ENCODE results near the gene LIPE.

Gene LIPE

GRCh38 chr19:42411581-42412178 lies 15.5 kb downstream of the LIPE start:
- DNase-seq: no peak

DNA sequence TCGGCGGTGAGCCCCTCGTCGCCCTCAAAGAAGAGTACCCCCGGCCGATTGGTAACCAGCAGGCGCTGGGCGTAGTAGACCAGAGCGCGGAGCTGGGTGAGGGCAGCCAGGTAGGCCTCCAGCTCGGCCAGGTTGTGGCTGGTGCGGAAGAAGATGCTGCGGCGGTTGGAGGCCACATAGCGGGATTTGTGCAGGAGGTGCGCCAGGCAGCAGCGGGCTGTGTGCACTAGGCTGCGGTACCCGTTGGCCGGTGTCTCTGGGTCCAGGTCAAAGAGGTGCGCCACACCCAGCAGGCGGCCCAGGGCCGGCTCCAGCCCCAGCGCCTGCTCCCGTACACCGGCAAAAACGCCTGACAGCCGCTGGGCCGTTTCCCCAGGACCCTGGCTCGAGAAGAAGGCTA lies 16.8 kb downstream of the LIPE start:
- no peak for DNase-seq

DNA sequence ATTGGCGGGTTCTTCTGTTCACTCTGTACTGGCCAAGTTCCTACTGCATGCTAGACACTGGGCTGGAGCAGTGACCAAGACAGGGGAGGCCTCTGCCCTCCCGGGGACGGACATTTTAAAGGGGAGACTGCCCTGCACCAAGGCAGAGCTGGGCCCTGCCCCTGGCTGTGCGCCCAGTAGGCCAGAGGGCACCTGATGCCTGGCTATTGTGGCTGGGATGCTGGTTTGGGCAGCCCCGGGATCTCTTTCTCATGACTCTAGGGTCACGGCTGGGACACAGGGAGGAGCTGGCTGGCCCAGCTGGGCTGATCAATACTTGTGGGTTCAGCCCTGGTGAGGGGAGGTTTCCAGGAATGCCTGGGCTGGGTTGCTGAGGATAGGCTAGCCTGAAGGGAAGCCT lies 17.7 kb downstream of the LIPE start:
- no peak for DNase-seq

GRCh38 chr19:42407816-42408175 lies 19.4 kb downstream of the LIPE start:
- no peak for DNase-seq

- DNase-seq: no peak
Observed at GRCh38 chr19:42407085-42407815, 19.9 kb downstream of the LIPE start.

GRCh38 chr19:42406111-42406510 lies 21.1 kb downstream of the LIPE start:
- DNase-seq: no peak

DNA sequence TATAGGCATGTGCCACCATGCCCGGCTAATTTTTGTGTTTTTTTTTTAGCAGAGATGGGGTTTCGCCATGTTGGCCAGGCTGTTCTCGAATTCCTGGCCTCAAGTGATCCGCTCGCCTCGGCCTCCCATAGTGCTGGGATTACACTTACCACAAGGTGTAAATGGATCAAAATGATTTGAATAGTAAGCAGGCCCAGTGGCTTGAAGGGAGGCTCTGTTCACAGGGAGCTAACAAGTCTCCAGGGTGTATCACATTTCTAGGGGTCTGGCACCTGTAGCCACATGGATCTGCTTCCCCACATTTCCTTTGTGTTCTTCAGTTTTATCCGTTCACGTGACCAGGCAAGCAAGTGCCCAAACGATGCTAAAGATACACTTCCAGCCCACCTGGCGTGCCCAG lies 23.6 kb downstream of the LIPE start:
- DNase-seq: no peak

DNA sequence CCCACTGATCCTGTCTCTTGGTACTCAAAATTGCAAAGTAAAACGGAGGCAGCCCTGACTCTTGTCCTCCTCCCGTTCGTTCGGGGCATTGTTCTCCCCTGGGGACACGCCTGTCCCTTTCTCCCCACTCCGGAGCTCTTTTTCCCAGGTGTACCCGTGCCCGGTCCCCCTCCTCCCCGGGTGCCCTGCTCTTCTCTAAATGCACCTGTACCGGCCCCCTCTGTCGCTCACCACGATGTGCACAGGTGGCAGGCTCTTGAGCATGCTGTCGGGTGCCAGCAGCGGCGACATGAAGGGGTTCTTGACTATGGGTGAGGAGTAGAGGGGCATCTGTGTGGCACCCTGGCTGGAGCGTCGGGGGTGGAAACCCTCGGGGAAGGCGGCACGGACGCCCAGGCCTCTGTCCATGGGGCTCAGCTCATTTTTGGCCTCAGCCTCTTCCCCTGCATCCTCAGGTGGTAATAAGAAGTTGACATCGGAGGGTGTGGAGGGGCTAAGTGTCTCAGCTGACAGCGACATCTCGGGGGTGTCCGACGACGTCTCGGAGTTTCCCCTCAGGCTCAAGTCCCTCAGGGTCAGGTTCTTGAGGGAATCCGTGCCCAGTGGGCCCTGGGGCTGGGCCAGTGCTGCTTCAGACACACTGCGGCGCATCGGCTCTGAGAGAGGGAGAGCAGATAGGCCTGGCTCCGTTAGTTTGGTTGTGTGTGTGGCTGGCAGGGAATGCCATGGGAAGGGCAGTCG lies 24.6 kb downstream of the LIPE start:
- DNase-seq: no peak

DNA sequence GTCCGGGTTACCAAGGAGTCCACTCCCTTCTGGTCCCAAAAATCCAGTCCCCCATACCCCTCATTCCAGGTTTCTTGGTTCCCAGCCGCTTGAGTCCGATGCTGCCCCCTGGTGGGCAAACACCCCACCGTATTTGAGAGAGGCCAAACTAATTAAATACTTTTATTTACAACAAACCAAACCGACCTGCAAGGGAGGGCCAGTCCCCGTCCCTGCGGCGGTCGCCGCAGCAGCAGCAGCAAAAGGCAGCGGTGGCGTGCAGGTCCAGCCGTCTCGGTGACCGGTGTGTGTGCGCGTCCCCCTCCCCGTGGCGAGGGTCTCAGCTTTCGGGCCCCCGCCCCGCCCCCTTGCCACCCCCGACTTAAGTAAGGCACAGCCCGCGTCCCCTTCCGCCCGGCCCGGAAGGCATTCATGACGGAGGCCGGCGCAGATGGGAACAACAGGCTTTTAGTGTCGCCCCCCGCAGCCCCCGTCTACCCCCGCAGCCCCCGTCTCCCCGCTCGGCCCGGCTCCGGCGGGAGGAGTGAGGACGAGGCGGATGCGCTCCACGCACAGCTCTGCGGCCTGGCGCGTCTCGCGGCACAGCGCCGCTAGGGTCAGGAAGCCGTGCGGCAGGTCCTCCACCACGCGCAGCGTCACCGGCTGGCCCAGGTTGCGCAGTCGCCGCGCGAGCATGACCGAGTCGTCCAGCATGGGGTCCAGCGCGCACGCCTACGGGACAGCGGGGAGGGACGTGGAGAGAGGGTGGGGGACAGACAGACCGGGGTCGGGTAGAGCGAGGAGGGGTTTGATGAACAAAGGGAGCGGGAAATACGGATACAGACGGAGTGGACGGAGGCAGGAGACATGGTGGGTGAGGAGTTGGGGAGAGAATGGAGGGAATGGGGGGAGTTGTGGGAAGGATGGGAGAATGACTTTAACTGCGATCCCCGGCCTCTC lies 25.6 kb downstream of the LIPE start:
- peak; percentile 91 for DNase-seq

- DNase-seq: no peak
Observed at GRCh38 chr19:42400404-42400803, 26.8 kb downstream of the LIPE start.

GRCh38 chr19:42397263-42398166 lies 29.7 kb downstream of the LIPE start:
- peak; percentile 32 for DNase-seq

GRCh38 chr19:42396381-42397262 lies 30.6 kb downstream of the LIPE start:
- DNase-seq: peak; percentile 98

DNA sequence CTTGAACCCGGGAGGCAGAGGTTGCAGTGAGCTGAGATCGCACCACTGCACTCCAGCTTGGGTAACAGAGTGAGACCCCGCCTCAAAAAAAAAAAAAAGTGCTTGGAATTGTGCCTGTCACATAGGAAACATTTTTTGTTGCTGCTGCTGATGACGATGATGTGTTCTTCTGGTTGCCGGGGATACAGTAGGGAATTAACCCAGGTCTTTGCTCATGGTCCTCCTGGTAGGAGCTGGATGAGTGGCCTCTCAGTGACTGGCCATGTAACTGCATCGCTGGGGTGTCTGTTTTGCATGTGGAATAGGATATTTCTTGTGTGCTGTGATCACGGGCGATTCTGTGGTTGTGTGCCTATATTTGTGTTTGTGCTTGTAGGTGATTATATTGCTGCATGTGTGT lies 32.4 kb downstream of the LIPE start:
- DNase-seq: no peak

- no peak for DNase-seq
Observed at GRCh38 chr19:42392165-42392564, 35.0 kb downstream of the LIPE start.

DNA sequence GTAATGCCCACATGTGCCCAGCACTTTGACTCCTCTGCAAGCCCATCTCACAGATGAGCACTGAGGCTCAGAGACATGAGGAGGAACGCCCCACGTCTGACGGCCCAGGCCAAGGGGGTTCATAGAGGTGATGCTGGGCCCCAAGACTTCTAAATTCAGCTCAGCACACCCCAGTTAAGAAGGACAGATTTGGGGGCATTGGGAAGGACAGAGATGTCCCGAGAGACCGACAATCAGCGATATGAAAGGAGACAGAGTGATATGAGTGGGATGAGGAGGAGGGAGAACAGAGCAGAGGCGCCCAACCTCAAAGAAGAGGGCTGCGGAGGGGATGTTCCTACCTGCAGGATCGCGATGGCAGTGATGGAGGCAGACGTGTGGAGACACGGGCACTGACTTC lies 37.3 kb downstream of the LIPE start, which contains the start of gene CNFN:
CNFN (minus strand) TSS at position 399 of the 400 bp plus-strand sequence. CDS start 1,260 bp downstream, outside the sequence.
- DNase-seq: no peak

DNA sequence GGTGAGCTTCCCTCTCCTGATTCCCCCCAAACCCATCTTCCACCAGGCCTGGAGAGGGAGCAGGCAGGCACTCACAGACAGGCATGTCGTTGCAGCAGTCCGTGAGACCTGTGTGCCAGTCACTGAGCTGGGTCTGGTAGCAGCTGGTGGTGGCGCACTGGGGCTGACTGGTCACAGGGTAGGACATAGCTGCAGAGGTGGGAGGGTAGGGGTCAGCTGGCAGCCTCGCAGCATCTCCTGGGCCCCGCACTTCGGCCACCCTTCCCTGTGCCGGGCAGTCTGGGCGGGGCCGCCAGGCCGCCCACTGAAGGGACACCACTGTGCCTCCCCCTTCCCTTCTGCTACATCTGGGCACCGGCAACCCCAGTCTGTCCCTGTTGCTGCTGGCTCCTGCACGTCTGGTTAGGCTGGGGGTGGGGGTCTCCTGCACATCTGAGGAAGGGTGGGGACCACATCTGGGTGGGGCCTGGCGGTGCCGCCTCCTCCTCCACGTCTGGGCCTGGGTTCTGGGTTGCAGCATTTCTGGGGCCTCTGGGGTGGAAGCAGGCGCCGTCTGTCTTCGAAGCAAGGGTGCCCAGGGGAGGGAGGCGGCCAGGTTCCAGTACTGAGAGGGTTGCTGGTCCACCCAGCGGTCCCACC lies 38.2 kb downstream of the LIPE start:
- DNase-seq: no peak

- peak; percentile 81 for DNase-seq
Observed at GRCh38 chr19:42386974-42387707, 40.0 kb downstream of the LIPE start.

DNA sequence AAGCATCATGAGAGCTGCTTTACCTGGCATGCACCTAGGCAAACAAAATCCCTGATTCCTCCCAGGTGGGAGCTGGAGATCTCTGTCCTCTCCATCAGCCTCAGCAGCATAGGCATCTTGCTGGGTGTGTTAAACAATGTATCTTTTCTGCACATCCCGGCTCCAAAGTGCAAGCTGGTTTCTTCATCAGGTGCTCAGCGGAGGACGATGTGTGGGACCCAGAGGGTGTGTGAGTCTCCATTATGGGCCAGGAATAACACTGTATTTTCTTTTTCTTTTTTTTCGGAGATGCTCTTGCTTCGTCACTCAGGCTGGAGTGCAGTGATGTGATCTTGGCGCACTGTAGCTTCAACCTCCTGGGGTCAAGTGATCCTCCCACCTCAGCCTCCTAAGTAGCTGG lies 47.0 kb downstream of the LIPE start:
- no peak for DNase-seq
